GM18868 (cell line): ENCODE results near the gene RCOR3.

Source experiments
- ATAC-seq: cut with Tn5 transposase; IDR thresholded peaks from one replicate; pipeline ENCODE4 v1.9.1; 2021; ENCODE audit warnings: mild to moderate bottlenecking, moderate library complexity; ENCODE audit not compliant: unreplicated experiment

Gene RCOR3

GRCh38 chr1:211323156-211324063, 64.2 kb downstream of the RCOR3 start:
- peak; percentile 55 for ATAC-seq

GRCh38 chr1:211324992-211325775, 66.0 kb downstream of the RCOR3 start:
- no peak for ATAC-seq

GRCh38 chr1:211326140-211326527, 67.0 kb downstream of the RCOR3 start:
- no peak for ATAC-seq

- ATAC-seq, result peak; percentile 29
Measured at GRCh38 chr1:211326528-211327345, 67.6 kb downstream of the RCOR3 start, which contains the start of gene TRAF5. Gene TRAF5, plus strand, starts transcription at chr1:211326833. Its CDS starts 26,407 bp downstream, at chr1:211353240.

GRCh38 chr1:211327346-211327921, 68.3 kb downstream of the RCOR3 start:
- ATAC-seq, result peak; percentile 27

GRCh38 chr1:211328084-211328694, 69.0 kb downstream of the RCOR3 start:
- ATAC-seq, result no peak

GRCh38 chr1:211328866-211329475, 69.8 kb downstream of the RCOR3 start:
- ATAC-seq, result no peak

- peak; percentile 50 for ATAC-seq
Measured at GRCh38 chr1:211329764-211330201, 70.6 kb downstream of the RCOR3 start.

GRCh38 chr1:211330282-211330936, 71.2 kb downstream of the RCOR3 start:
- ATAC-seq, result no peak

- ATAC-seq, result no peak
Measured at GRCh38 chr1:211331011-211331709, 72.0 kb downstream of the RCOR3 start.

GRCh38 chr1:211332036-211332616, 73.0 kb downstream of the RCOR3 start:
- no peak for ATAC-seq

GRCh38 chr1:211332830-211333229, 73.7 kb downstream of the RCOR3 start:
- ATAC-seq, result no peak

- no peak for ATAC-seq
Measured at GRCh38 chr1:211333906-211334305, 74.7 kb downstream of the RCOR3 start.

GRCh38 chr1:211334986-211335385, 75.8 kb downstream of the RCOR3 start:
- ATAC-seq, result no peak

GRCh38 chr1:211335522-211336157, 76.5 kb downstream of the RCOR3 start:
- ATAC-seq, result peak; percentile 85

- ATAC-seq, result no peak
Measured at GRCh38 chr1:211336161-211336560, 77.0 kb downstream of the RCOR3 start.

GRCh38 chr1:211336775-211337174, 77.6 kb downstream of the RCOR3 start:
- ATAC-seq, result no peak
